Renal pelvis (tissue), 12 donors: ENCODE data around the gene MEST. TPM values are rescaled to one million over a fixed set of nuclear protein-coding genes. Genes with fewer than 3 reads are reported as not detected.
"Not testable (repeated sequence)": the region's sequence is repeated elsewhere in the genome, so short reads cannot be mapped to it uniquely, and the experiment has no call there.

Experiments
- DNase-seq: peaks from one replicate; pipeline ENCODE4 v3.0.0-alpha.2; 2013
- long read RNA-seq, 16 experiments: transcript quantifications; one replicate each; lab custom pipeline, GENCODE V29; 2026
- polyA plus RNA-seq, 3 donors: library from polyadenylated mRNA; unstranded; fragments of 120-200 nt; gene quantifications; one replicate each; pipeline ENCODE4 v1.2.1, GENCODE V29; 2013; ENCODE audit not compliant: insufficient read length in 3 of 3

The MEST gene, protein sequence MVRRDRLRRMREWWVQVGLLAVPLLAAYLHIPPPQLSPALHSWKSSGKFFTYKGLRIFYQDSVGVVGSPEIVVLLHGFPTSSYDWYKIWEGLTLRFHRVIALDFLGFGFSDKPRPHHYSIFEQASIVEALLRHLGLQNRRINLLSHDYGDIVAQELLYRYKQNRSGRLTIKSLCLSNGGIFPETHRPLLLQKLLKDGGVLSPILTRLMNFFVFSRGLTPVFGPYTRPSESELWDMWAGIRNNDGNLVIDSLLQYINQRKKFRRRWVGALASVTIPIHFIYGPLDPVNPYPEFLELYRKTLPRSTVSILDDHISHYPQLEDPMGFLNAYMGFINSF
- 100 to 1,000 TPM; 569 to 711 (median 619) TPM for polyA plus RNA-seq
- long read RNA-seq, donor 1, transcript MEST-201 (12 exons, 2,505 nt) = major isoform, 221 of 285 reads
- long read RNA-seq, donor 1, transcript MEST-202 (12 exons, 2,443 nt) = minor isoform, 5 of 285 reads
- long read RNA-seq, donor 1, partial matches to known transcripts = 32 of 285 reads
- long read RNA-seq, donor 1, other reads (novel, unspliced or antisense) = 26 of 285 reads
- long read RNA-seq, donor 2, transcript MEST-202 (12 exons, 2,443 nt) = minor isoform, 25 of 358 reads
- long read RNA-seq, donor 2, transcript MEST-201 (12 exons, 2,505 nt) = major isoform, 241 of 358 reads
- long read RNA-seq, donor 2, partial matches to known transcripts = 49 of 358 reads
- long read RNA-seq, donor 2, other reads (novel, unspliced or antisense) = 42 of 358 reads
- long read RNA-seq, donor 3, transcript MEST-201 (12 exons, 2,505 nt) = major isoform, 202 of 279 reads
- long read RNA-seq, donor 3, transcript MEST-202 (12 exons, 2,443 nt) = minor isoform, 9 of 279 reads
- long read RNA-seq, donor 3, partial matches to known transcripts = 37 of 279 reads
- long read RNA-seq, donor 3, other reads (novel, unspliced or antisense) = 27 of 279 reads
- long read RNA-seq, donor 4, transcript MEST-201 (12 exons, 2,505 nt) = major isoform, 179 of 268 reads
- long read RNA-seq, donor 4, transcript MEST-202 (12 exons, 2,443 nt) = minor isoform, 19 of 268 reads
- long read RNA-seq, donor 4, partial matches to known transcripts = 37 of 268 reads
- long read RNA-seq, donor 4, other reads (novel, unspliced or antisense) = 32 of 268 reads
- long read RNA-seq, donor 5, transcript MEST-202 (12 exons, 2,443 nt) = minor isoform, 6 of 192 reads
- long read RNA-seq, donor 5, transcript MEST-201 (12 exons, 2,505 nt) = major isoform, 142 of 192 reads
- long read RNA-seq, donor 5, partial matches to known transcripts = 11 of 192 reads
- long read RNA-seq, donor 5, other reads (novel, unspliced or antisense) = 31 of 192 reads
- long read RNA-seq, donor 6, transcript MEST-201 (12 exons, 2,505 nt) = major isoform, 193 of 274 reads
- long read RNA-seq, donor 6, transcript MEST-202 (12 exons, 2,443 nt) = minor isoform, 9 of 274 reads
- long read RNA-seq, donor 6, partial matches to known transcripts = 45 of 274 reads
- long read RNA-seq, donor 6, other reads (novel, unspliced or antisense) = 27 of 274 reads
- long read RNA-seq, donor 7, transcript MEST-211 (12 exons, 2,411 nt) = minor isoform, 5 of 717 reads
- long read RNA-seq, donor 7, transcript MEST-202 (12 exons, 2,443 nt) = minor isoform, 9 of 717 reads
- long read RNA-seq, donor 7, transcript MEST-201 (12 exons, 2,505 nt) = major isoform, 314 of 717 reads
- long read RNA-seq, donor 7, partial matches to known transcripts = 332 of 717 reads
- long read RNA-seq, donor 7, other reads (novel, unspliced or antisense) = 56 of 717 reads
- long read RNA-seq, donor 8, transcript MEST-201 (12 exons, 2,505 nt) = major isoform, 191 of 550 reads
- long read RNA-seq, donor 8, partial matches to known transcripts = 337 of 550 reads
- long read RNA-seq, donor 8, other reads (novel, unspliced or antisense) = 20 of 550 reads
- long read RNA-seq, donor 9, transcript MEST-202 (12 exons, 2,443 nt) = minor isoform, 8 of 475 reads
- long read RNA-seq, donor 9, transcript MEST-201 (12 exons, 2,505 nt) = major isoform, 268 of 475 reads
- long read RNA-seq, donor 9, partial matches to known transcripts = 170 of 475 reads
- long read RNA-seq, donor 9, other reads (novel, unspliced or antisense) = 26 of 475 reads
- long read RNA-seq, donor 10, transcript MEST-202 (12 exons, 2,443 nt) = minor isoform, 11 of 514 reads
- long read RNA-seq, donor 10, transcript MEST-201 (12 exons, 2,505 nt) = major isoform, 117 of 514 reads
- long read RNA-seq, donor 10, partial matches to known transcripts = 361 of 514 reads
- long read RNA-seq, donor 10, other reads (novel, unspliced or antisense) = 22 of 514 reads
- long read RNA-seq, donor 11, transcript MEST-201 (12 exons, 2,505 nt) = major isoform, 194 of 265 reads
- long read RNA-seq, donor 11, transcript MEST-202 (12 exons, 2,443 nt) = minor isoform, 5 of 265 reads
- long read RNA-seq, donor 11, partial matches to known transcripts = 23 of 265 reads
- long read RNA-seq, donor 11, other reads (novel, unspliced or antisense) = 40 of 265 reads
- long read RNA-seq, donor 12, transcript MEST-201 (12 exons, 2,505 nt) = major isoform, 256 of 375 reads
- long read RNA-seq, donor 12, transcript MEST-202 (12 exons, 2,443 nt) = minor isoform, 16 of 375 reads
- long read RNA-seq, donor 12, partial matches to known transcripts = 64 of 375 reads
- long read RNA-seq, donor 12, other reads (novel, unspliced or antisense) = 37 of 375 reads
- long read RNA-seq, donor 13, transcript MEST-202 (12 exons, 2,443 nt) = minor isoform, 7 of 121 reads
- long read RNA-seq, donor 13, transcript MEST-201 (12 exons, 2,505 nt) = major isoform, 93 of 121 reads
- long read RNA-seq, donor 13, partial matches to known transcripts = 5 of 121 reads
- long read RNA-seq, donor 13, other reads (novel, unspliced or antisense) = 13 of 121 reads
- long read RNA-seq, donor 14, transcript MEST-202 (12 exons, 2,443 nt) = minor isoform, 18 of 652 reads
- long read RNA-seq, donor 14, transcript MEST-211 (12 exons, 2,411 nt) = minor isoform, 7 of 652 reads
- long read RNA-seq, donor 14, transcript MEST-201 (12 exons, 2,505 nt) = major isoform, 399 of 652 reads
- long read RNA-seq, donor 14, partial matches to known transcripts = 131 of 652 reads
- long read RNA-seq, donor 14, other reads (novel, unspliced or antisense) = 97 of 652 reads
- long read RNA-seq, donor 15, transcript MEST-201 (12 exons, 2,505 nt) = major isoform, 187 of 312 reads
- long read RNA-seq, donor 15, transcript MEST-202 (12 exons, 2,443 nt) = minor isoform, 18 of 312 reads
- long read RNA-seq, donor 15, partial matches to known transcripts = 71 of 312 reads
- long read RNA-seq, donor 15, other reads (novel, unspliced or antisense) = 36 of 312 reads
- long read RNA-seq, donor 16, transcript MEST-202 (12 exons, 2,443 nt) = minor isoform, 13 of 733 reads
- long read RNA-seq, donor 16, transcript MEST-201 (12 exons, 2,505 nt) = major isoform, 231 of 733 reads
- long read RNA-seq, donor 16, partial matches to known transcripts = 458 of 733 reads
- long read RNA-seq, donor 16, other reads (novel, unspliced or antisense) = 30 of 733 reads

GRCh38 chr7:130491841-130492522, at the start of gene MEST:
Gene MEST, plus strand, starts transcription at chr7:130492085. Its CDS starts 229 bp downstream, at chr7:130492314.
- no peak for DNase-seq

- DNase-seq = no peak
Measured at GRCh38 chr7:130442601-130443000, 49.3 kb upstream of the MEST start.

DNA sequence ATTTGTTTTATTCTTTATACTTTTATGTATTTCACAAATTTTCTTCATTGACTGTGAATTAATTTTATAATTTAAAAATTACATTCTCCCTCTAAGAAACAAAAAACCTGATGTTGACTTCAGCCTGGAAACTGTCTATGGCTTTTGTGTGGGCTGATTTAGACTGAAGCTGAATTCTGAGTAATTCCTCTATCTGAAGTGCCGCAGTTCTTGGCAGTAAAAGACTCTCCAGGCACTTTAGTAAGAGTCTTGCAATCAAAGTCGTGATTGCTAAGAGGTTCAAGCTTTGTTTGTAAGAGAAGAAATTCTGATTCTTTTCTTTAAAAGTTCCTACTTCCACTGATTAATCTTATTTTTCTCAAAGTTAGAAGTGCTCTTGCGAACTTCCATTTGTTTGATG, 47.7 kb upstream of the MEST start:
- DNase-seq = peak; percentile 30

DNA sequence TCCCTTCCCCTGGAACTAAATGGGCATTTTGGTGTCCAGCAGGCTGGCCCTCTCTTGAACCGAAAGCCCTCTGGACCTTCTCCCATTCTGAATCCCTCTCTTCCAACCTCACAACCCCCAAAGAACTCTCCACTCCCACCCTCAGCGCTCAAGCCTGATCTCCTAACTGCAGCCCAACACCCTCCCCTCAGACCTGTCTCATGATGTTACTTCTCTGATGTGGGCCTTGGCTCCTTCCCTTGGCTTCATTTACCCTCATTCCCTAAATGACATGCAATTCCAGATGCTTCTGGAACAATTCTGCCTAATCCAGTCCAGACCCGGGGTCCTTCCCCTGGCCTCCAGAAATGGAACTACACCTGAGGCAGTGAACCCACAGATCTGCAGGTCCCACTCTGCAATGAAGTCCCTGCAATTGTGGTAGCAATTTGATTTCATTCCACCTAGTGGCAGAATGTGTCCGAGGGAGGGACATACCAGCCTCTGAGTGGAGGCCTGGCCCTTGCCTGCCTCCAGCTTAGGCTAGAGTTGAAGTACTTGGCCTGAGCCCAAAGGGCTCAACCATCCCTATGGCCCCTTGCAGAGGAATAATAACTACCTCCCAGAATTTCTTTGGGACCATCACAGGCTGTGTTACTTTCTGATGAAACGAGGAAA, 47.0 kb upstream of the MEST start:
- DNase-seq = no peak

- no peak for DNase-seq
Measured at GRCh38 chr7:130446259-130446658, 45.6 kb upstream of the MEST start.

GRCh38 chr7:130451344-130451743, 40.5 kb upstream of the MEST start:
- not testable (repeated sequence) for DNase-seq

DNA sequence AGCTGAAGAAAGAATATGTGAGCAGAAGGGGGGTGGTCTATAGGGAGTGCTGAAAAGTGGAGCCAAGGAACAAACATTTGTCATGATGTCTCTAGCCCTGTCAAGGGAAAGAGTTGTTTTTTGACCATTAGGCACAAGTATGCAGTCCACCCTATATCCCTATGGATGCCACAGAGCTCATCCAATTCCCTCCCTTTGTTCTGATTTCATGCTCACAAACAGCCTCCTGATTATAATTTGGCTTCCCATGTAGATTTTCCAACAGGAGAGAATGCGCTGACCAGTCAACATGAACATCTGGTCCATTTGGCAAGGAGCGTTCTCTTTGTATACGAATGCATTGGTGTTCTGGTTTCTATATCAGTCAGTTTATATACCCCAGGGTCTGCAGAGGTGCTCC, 38.9 kb upstream of the MEST start:
- DNase-seq = no peak

- no peak for DNase-seq
Measured at GRCh38 chr7:130454959-130455358, 36.9 kb upstream of the MEST start.

DNA sequence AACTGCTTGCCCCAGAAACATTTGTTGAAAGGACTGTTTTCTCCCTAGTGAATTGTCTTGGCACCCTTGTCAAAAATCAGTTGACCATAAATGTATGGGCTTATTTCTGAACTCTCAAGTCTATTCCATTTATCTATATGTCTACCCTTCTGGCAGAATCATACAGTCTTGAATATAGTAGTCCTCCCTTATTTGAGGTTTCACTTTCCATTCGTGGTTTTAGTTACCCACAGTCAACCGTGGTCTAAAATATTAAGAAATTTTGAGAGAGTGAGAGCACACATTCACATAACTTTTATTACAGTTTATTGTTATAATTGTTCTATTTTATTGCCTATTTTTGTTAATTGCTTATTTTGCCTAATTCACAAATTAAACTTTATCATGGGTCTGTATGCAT, 33.6 kb upstream of the MEST start:
- no peak for DNase-seq

GRCh38 chr7:130461272-130461671, 30.6 kb upstream of the MEST start:
- no peak for DNase-seq

DNA sequence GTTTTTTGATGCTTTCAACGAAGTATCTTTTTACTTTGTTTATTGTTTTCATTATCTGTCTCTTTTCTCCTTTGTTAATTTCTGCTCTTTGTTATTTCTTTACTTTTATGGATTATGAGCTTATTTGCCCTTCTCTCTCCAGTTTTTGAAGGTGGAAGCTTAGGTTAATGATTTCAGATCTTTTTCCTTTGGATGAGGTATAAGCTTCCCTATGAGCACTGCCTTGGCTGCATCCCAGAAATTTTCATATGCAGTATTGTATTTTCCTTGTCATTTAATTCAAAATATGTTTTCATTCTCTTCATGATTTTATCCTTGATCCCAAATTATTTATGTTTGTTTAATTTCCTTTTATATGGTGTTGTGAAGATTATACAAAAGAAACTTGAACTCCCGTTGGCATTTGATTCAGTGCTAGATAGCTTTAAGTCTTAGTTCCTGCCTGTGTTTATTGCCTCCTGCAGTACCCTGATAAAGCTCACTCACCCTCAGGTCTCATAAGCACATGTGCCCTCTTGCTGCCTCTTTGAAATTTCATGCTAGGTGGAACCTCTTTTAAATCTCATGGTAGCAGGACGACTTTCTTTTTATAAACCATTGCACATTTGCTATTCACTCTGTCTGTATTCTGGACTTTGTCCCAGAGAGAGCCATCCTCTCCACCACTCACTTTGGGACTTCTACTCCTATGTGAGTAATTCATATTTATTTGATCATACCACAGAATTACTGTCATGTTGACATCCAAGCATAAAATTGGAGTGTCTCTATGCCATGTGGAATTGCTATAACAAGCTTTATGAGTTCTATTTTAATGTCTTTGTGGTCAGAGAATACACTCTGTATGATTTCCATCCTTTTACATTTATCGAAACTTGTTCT, 28.1 kb upstream of the MEST start:
- DNase-seq = no peak

DNA sequence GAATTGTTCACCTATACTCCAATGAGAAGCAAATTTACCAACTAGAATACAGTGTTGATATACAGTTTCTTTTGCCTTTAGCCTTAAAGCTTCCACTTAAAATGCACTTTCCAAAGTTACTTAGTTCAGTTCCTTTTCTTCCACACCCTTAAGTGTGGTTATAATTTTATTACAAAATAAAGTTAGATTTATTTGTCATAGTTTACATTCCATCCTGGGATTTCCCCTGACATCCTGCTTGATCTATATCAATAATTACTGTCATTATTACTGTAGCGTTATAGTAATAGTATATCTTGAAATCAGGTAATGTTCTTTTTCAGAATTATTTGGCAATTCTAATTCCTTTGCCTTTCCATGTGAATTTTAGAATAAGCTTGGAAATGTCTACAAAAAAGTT, 23.3 kb upstream of the MEST start:
- DNase-seq = no peak

DNA sequence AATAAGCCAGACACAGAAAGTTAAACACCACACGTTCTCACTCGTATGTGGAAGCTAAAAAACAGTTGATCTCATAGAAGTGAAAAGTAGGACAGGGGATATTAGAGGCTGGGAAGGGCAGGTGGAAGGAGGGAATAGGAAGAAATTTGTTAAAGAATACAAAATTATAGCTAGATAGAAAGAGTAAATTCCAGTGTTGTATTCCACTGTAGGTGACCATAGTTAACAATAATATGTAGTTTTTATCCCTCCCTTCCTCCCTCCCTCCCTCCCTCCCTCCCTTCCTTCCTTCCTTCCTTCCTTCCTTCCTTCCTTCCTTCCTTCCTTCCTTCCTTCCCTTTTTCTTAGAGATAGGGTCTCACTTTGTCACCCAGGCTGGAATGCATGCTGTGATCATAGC, 19.9 kb upstream of the MEST start:
- no peak for DNase-seq

- DNase-seq = no peak
Measured at GRCh38 chr7:130473289-130473688, 18.6 kb upstream of the MEST start.

GRCh38 chr7:130473876-130474275, 18.0 kb upstream of the MEST start:
- DNase-seq = no peak
